Measurements from ENCODE around the gene TTLL6.

The TTLL6 gene

GRCh38 chr17:48815311-48815710 is 1.7 kb downstream of the TTLL6 start:
- H3K4me3 ChIP-seq (ENCODE audit: low read depth, low read length) = no peak overlapping the region
- TF ChIP-seq CTCF (IDR thresholded peaks at IDR 0.05; ENCODE audit: low read depth, low read length) = no peak
- in situ Hi-C loops (cut with HindIII; ENCODE audit: low sequenced_read_pairs) = no loop called here
- no peak for DNase-seq (ENCODE audit: low read depth, low spot score)

GRCh38 chr17:48814504-48814903 is 2.5 kb downstream of the TTLL6 start:
- peak; percentile 31 for DNase-seq (ENCODE audit: low read depth, low spot score)
- in situ Hi-C loops (cut with HindIII; ENCODE audit: low sequenced_read_pairs) = no loop called here
- H3K4me3 ChIP-seq (ENCODE audit: low read depth, low read length) = no peak overlapping the region
- peak; percentile 87 for TF ChIP-seq CTCF (IDR thresholded peaks at IDR 0.05; ENCODE audit: low read depth, low read length)

GRCh38 chr17:48812001-48812400 is 5.0 kb downstream of the TTLL6 start:
- no peak for DNase-seq (ENCODE audit: low read depth, low spot score)
- no peak overlapping the region for H3K4me3 ChIP-seq (ENCODE audit: low read depth, low read length)
- no peak for TF ChIP-seq CTCF (IDR thresholded peaks at IDR 0.05; ENCODE audit: low read depth, low read length)
- in situ Hi-C loops (cut with HindIII; ENCODE audit: low sequenced_read_pairs) = no loop called here

GRCh38 chr17:48809182-48809581 is 7.8 kb downstream of the TTLL6 start:
- no peak for DNase-seq (ENCODE audit: low read depth, low spot score)
- no peak overlapping the region for H3K4me3 ChIP-seq (ENCODE audit: low read depth, low read length)
- in situ Hi-C loops (cut with HindIII; ENCODE audit: low sequenced_read_pairs) = no loop called here
- no peak for TF ChIP-seq CTCF (IDR thresholded peaks at IDR 0.05; ENCODE audit: low read depth, low read length)

GRCh38 chr17:48804936-48805411 is 12.1 kb downstream of the TTLL6 start:
- peak; percentile 41 for DNase-seq (ENCODE audit: low read depth, low spot score)
- H3K4me3 ChIP-seq (ENCODE audit: low read depth, low read length) = no peak overlapping the region
- in situ Hi-C loops (cut with HindIII; ENCODE audit: low sequenced_read_pairs) = no loop called here

GRCh38 chr17:48800626-48801217 is 16.3 kb downstream of the TTLL6 start:
- TF ChIP-seq CTCF (IDR thresholded peaks at IDR 0.05; ENCODE audit: low read depth, low read length) = no peak
- no peak for DNase-seq (ENCODE audit: low read depth, low spot score)
- H3K4me3 ChIP-seq (ENCODE audit: low read depth, low read length) = no peak overlapping the region
- in situ Hi-C loops (cut with HindIII; ENCODE audit: low sequenced_read_pairs) = no loop called here

More at GRCh38 chr17:48804936-48805411, 12.1 kb downstream of the TTLL6 start:
- TF ChIP-seq CTCF (IDR thresholded peaks at IDR 0.05; ENCODE audit: low read depth, low read length) = peak; percentile 95

All from astrocyte of the spinal cord (primary cell).